GM12878 (cell line): ENCODE measurements around the gene MUTYH. TPM values are rescaled to one million over a fixed set of nuclear protein-coding genes. Genes with fewer than 3 reads are reported as not detected.

Experiments
- ATAC-seq: fragments of 200-7000 bp; cut with Tn5 transposase; 3 replicates; pipeline ENCODE4 v1.9.1; 2020; ENCODE audit warnings: mild to moderate bottlenecking, moderate library complexity
- BruUV-seq: library from RNA; stranded (reverse); fragments of 400-500 nt; replicated peaks from 2 replicates; lab custom pipeline; 2021; lab: Mats Ljungman, UMichigan
- CTCF ChIA-PET: fragments of 300-600 bp; sonication (Branson Sonifier 250); formaldehyde crosslinking; extraction: SDS; loops from one replicate; lab custom pipeline; 2021; ENCODE audit warnings: inconsistent platforms; lab: Yijun Ruan, JAX
- POLR2A ChIA-PET: fragments of 350-600 bp; formaldehyde crosslinking; extraction: SDS; loops from one replicate; lab custom pipeline; 2021; ENCODE audit warnings: inconsistent platforms; lab: Charles Lee
- RAD21 ChIA-PET: fragments of 300-600 bp; sonication (Branson Sonifier 250); formaldehyde crosslinking; loops from one replicate; lab custom pipeline; 2023; ENCODE audit warnings: antibody characterized with exemption; ENCODE audit not compliant: unreplicated experiment; lab: Charles Lee
- SMC1A ChIA-PET: fragments of 300-600 bp; sonication (Branson Sonifier 250); formaldehyde crosslinking; loops from one replicate; lab custom pipeline; 2023; ENCODE audit not compliant: unreplicated experiment, uncharacterized antibody; lab: Charles Lee
- DNase-seq: peaks from one replicate; pipeline ENCODE4 v3.0.0-alpha.2; 2011; ENCODE audit warnings: low read depth, low spot score
- FAIRE-seq: peaks from 3 replicates; lab custom pipeline; 2011; peaks lifted over from hg19 to GRCh38; lab: Jason Lieb, UNC
- H2AFZ ChIP-seq: 2 replicates; pipeline ENCODE4 v1.6.0; 2011; ENCODE audit warnings: low read depth, low read length, control low read depth; ENCODE audit not compliant: control insufficient read depth
- H3K27ac ChIP-seq: 2 replicates; pipeline ENCODE4 v1.5.1; 2011; ENCODE audit warnings: control low read depth; ENCODE audit not compliant: control insufficient read depth, insufficient read depth
- H3K27me3 ChIP-seq, 2 experiments: replicated peaks in 1 of 2; 2 replicates each; pipeline versions ENCODE4 v1.6.0 to v1.6.1; 2011; ENCODE audit warnings: low read length in 1 of 2; ENCODE audit not compliant: control insufficient read depth in 2 of 2, insufficient read depth in 2 of 2
- H3K36me3 ChIP-seq, 2 experiments: 2 replicates each; pipeline ENCODE4 v1.5.1; 2011; ENCODE audit warnings: low read length in 1 of 2; ENCODE audit not compliant: control insufficient read depth in 2 of 2, insufficient read depth in 2 of 2
- H3K4me1 ChIP-seq: 2 replicates; pipeline ENCODE4 v1.6.1; 2011; ENCODE audit warnings: mild to moderate bottlenecking, low read length, moderate library complexity, mixed read lengths; ENCODE audit not compliant: control insufficient read depth, insufficient read depth
- H3K4me2 ChIP-seq: 2 replicates; pipeline ENCODE4 v1.6.0; 2011; ENCODE audit warnings: control low read depth; ENCODE audit not compliant: control insufficient read depth, insufficient read depth
- H3K4me3 ChIP-seq: fragments of 200-600 bp; sonication (generic); 2 replicates; pipeline ENCODE4 v1.5.1; 2016
- H3K79me2 ChIP-seq: 2 replicates; pipeline ENCODE4 v1.6.0; 2011; ENCODE audit warnings: low read length; ENCODE audit not compliant: control insufficient read depth, insufficient read depth
- H3K9ac ChIP-seq: 2 replicates; pipeline ENCODE4 v1.8.0; 2011; ENCODE audit warnings: low read length, control low read depth, mixed read lengths; ENCODE audit not compliant: control insufficient read depth, insufficient read depth
- H3K9me3 ChIP-seq: replicated peaks from 3 replicates; pipeline ENCODE4 v1.5.1; 2011; ENCODE audit warnings: mild to moderate bottlenecking, low read length; ENCODE audit not compliant: control insufficient read depth, insufficient read depth
- H4K20me1 ChIP-seq: 2 replicates; pipeline ENCODE4 v1.6.0; 2011; ENCODE audit not compliant: control insufficient read depth, insufficient read depth
- BRCA1 ChIP-seq: IDR thresholded peaks from 2 replicates; pipeline ENCODE4 v1.6.1; 2011; ENCODE audit warnings: low read depth, low read length, improper control_type of control experiment
- CHD2 ChIP-seq: IDR thresholded peaks from 2 replicates; pipeline ENCODE4 v1.6.1; 2011; ENCODE audit warnings: low read depth, low read length, improper control_type of control experiment, borderline replicate concordance
- CREM ChIP-seq: IDR thresholded peaks from 2 replicates; pipeline ENCODE4 v1.6.1; 2014; ENCODE audit warnings: antibody characterized with exemption, low read depth
- EED ChIP-seq: sonication (generic); IDR thresholded peaks from 2 replicates; pipeline ENCODE4 v1.6.1; 2016; ENCODE audit warnings: antibody characterized with exemption, low read depth
- ETV6 ChIP-seq, 2 experiments: fragments of 450-650 bp in 1 of 2; IDR thresholded peaks in 1 of 2; conservative IDR thresholded peaks in 1 of 2; 2 replicates each; pipeline ENCODE4 v1.6.1; 2014; ENCODE audit warnings: antibody characterized with exemption in 1 of 2, borderline replicate concordance in 1 of 2, low read depth in 1 of 2, mild to moderate bottlenecking in 1 of 2, moderate library complexity in 1 of 2
- EZH2 ChIP-seq: IDR thresholded peaks from 2 replicates; pipeline ENCODE4 v1.6.1; 2012; ENCODE audit warnings: low read depth, mild to moderate bottlenecking, control low read depth, inconsistent platforms, low read length, borderline replicate concordance; ENCODE audit not compliant: control insufficient read depth
- KAT2A ChIP-seq: conservative IDR thresholded peaks from 2 replicates; pipeline ENCODE4 v1.6.1; 2011; ENCODE audit warnings: low read depth, low read length; ENCODE audit not compliant: control insufficient read depth
- NFYA ChIP-seq: IDR thresholded peaks from 2 replicates; pipeline ENCODE4 v1.6.1; 2011; ENCODE audit warnings: low read depth, mild to moderate bottlenecking, low read length, improper control_type of control experiment, borderline replicate concordance
- NFYB ChIP-seq: IDR thresholded peaks from 2 replicates; pipeline ENCODE4 v1.6.1; 2011; ENCODE audit warnings: low read depth, mild to moderate bottlenecking, low read length, improper control_type of control experiment, moderate library complexity; ENCODE audit not compliant: insufficient read depth
- POLR2AphosphoS2 ChIP-seq: IDR thresholded peaks from 2 replicates; pipeline ENCODE4 v1.6.1; 2011; ENCODE audit warnings: low read depth, mild to moderate bottlenecking, low read length, improper control_type of control experiment, moderate library complexity
- RAD21 ChIP-seq: IDR thresholded peaks from 2 replicates; pipeline ENCODE4 v1.6.1; 2011; ENCODE audit warnings: mild to moderate bottlenecking, low read depth, low read length, moderate library complexity; ENCODE audit not compliant: insufficient read depth
- RAD51 ChIP-seq: fragments of 450-650 bp; IDR thresholded peaks from 2 replicates; pipeline ENCODE4 v1.6.1; 2016; ENCODE audit warnings: moderate library complexity, mild to moderate bottlenecking, inconsistent platforms
- RUNX3 ChIP-seq: IDR thresholded peaks from 2 replicates; pipeline ENCODE4 v1.6.1; 2012; ENCODE audit warnings: low read length, inconsistent platforms
- WGBS: methylation state at CpG from one replicate; pipeline ENCODE4 v1.1.6; 2016; ENCODE audit warnings: low lambda C conversion rate; ENCODE audit not compliant: insufficient replicate concordance, insufficient coverage; ENCODE audit errors: missing lambda C conversion rate; 5-methylcytosine and 5-hydroxymethylcytosine counted together
- in situ Hi-C: fragments of 300-500 bp; cut with MboI; formaldehyde crosslinking; loops from 9 replicates; pipeline ENCODE4 v1.14.3; 2018; ENCODE audit warnings: mixed read lengths
- intact Hi-C: fragments of 100-400 bp; cut with micrococcal nuclease; formaldehyde crosslinking; loops from one replicate; pipeline ENCODE4 v1.14.2; 2022; ENCODE audit not compliant: unreplicated experiment
- polyA plus RNA-seq, 11 experiments: library from polyadenylated mRNA; depleted of rRNA in 4 of 11; unstranded in 6 of 11; stranded (reverse) in 5 of 11; fragments of >200 nt; fragmentation: Nextera tagmentation in 4 of 11; fragmentation: Illumina TruSeq in 1 of 11; extraction: Ambion mirVana in 4 of 11; extraction: Trizol in 1 of 11; gene quantifications; 1 replicate in 1 of 11; 2 replicates in 10 of 11; pipeline versions ENCODE4 v1.2.1 to v1.2.3, GENCODE V29; 2011 to 2016; ENCODE audit warnings: inconsistent platforms in 2 of 11, missing spikeins in 2 of 11, low read depth in 1 of 11
- total RNA-seq, 4 experiments: library from RNA; depleted of rRNA in 3 of 4; stranded (reverse); fragments of >200 nt in 3 of 4; fragmentation: Illumina TruSeq in 1 of 4; extraction: Trizol in 1 of 4; gene quantifications; 2 replicates each; pipeline versions ENCODE4 v1.2.1 to v1.2.3, GENCODE V29; 2013 to 2021

The MUTYH gene
- total and polyA plus RNA-seq, 10 of the 15 experiments (the other 5 are each of a cell fraction or from before 2014, with no cell fraction given), result 2.5 to 42.0 (median 30.0) TPM

- WGBS, result 97% methylated on average over 2 of the region's 2 CpGs
- TF ChIP-seq RAD21 (no peak), BRCA1 (no peak), EED (no peak), CREM (no peak), NFYB (no peak), CHD2 (no peak), NFYA (no peak), ETV6 (conservative IDR thresholded peaks at IDR 0.05 in 1 of 2, IDR thresholded peaks at IDR 0.05 in 1 of 2; ENCODE audit: borderline replicate concordance in 1 of 2, low read depth in 1 of 2) (no peak), RUNX3 (no peak), POLR2AphosphoS2 (no peak), KAT2A (no peak), RAD51 (no peak), EZH2 (no peak)
- TF ChIP-seq, all 136 proteins: peak for 0
- no peaks in the 10 kb centered on the region for H3K27me3 ChIP-seq
- H3K9ac ChIP-seq, result no peak overlapping the region
- no peaks in the 10 kb centered on the region for H3K79me2 ChIP-seq
- intact Hi-C loops, result no loop called here
- ChIA-PET SMC1A (interaction anchor here (0.7 to 3.8 kb wide), 8 partner anchors 8 to 555 kb away, joined by 3 to 23 read pairs (median 4); partner anchors contain the start of genes MUTYH, TESK2 and TOE1), CTCF (interaction anchor here (0.8 to 4.1 kb wide), 6 partner anchors 9 to 144 kb away, joined by 3 to 25 read pairs (median 4); partner anchors contain the start of gene TESK2), POLR2A (interaction anchor here (0.5 to 1.3 kb wide), 4 partner anchors 8 to 299 kb away, joined by 3 to 6 read pairs (median 3); partner anchors contain the start of genes MUTYH and TOE1), RAD21 (interaction anchor here (0.9 to 1.7 kb wide), 4 partner anchors 9 to 145 kb away, joined by 3 to 7 read pairs (median 3); partner anchors contain the start of gene TOE1)
- no peak overlapping the region for H3K4me3 ChIP-seq
- H3K4me1 ChIP-seq, result no peaks in the 10 kb centered on the region
- H2AFZ ChIP-seq, result no peak overlapping the region
- no peak overlapping the region for H3K4me2 ChIP-seq
- no peak for FAIRE-seq
- BruUV-seq, result no TSS peak
- no peak for DNase-seq
- ATAC-seq, result no peak
- in situ Hi-C loops, result no loop called here
- no peaks in the 10 kb centered on the region for H3K9me3 ChIP-seq
- H3K27ac ChIP-seq, result no peak overlapping the region
- no peaks in the 10 kb centered on the region for H4K20me1 ChIP-seq
- H3K36me3 ChIP-seq, result peaks cover 9 to 14% of the 10 kb centered on the region in 2 experiments
These were observed 7.8 kb upstream of the MUTYH start for GRCh38 chr1:45348020-45348419.
